Fibroblast of lung (primary cell): ENCODE results near the gene AMPD1. TPM values are rescaled to one million over a fixed set of nuclear protein-coding genes. Genes with fewer than 3 reads are reported as not detected.

Experiments used
- DNase-seq, 2 donors: peaks; one replicate each; pipeline versions ENCODE4 v3.0.0 to v3.0.0-alpha.2; 2010; ENCODE audit warnings: low read depth in 2 of 2
- H2AFZ ChIP-seq: 2 replicates; pipeline ENCODE4 v1.5.1; 2012; ENCODE audit warnings: low read length, control low read depth, inconsistent platforms
- H3K27ac ChIP-seq: 2 replicates; pipeline ENCODE4 v1.5.1; 2011; ENCODE audit warnings: low read length, control low read depth; ENCODE audit not compliant: insufficient read depth
- H3K27me3 ChIP-seq: 2 replicates; pipeline ENCODE4 v1.5.1; 2011; ENCODE audit warnings: mild to moderate bottlenecking, low read length; ENCODE audit not compliant: control insufficient read depth, insufficient read depth
- H3K36me3 ChIP-seq: 2 replicates; pipeline ENCODE4 v1.5.1; 2011; ENCODE audit warnings: low read length; ENCODE audit not compliant: control insufficient read depth, insufficient read depth
- H3K4me1 ChIP-seq: 2 replicates; pipeline ENCODE4 v1.5.1; 2011; ENCODE audit warnings: low read length; ENCODE audit not compliant: control insufficient read depth, insufficient read depth; ENCODE audit errors: extremely low read depth
- H3K4me2 ChIP-seq: 2 replicates; pipeline ENCODE4 v1.5.1; 2011; ENCODE audit warnings: low read length, control low read depth; ENCODE audit not compliant: insufficient read depth; ENCODE audit errors: extremely low read depth
- H3K4me3 ChIP-seq, 4 experiments: fragments of 200-600 bp in 1 of 4; sonication (generic) in 1 of 4; replicated peaks in 1 of 4; 2 replicates each; pipeline ENCODE4 v1.5.1; 2011 to 2016; ENCODE audit warnings: low read length in 4 of 4, low read depth in 3 of 4, mild to moderate bottlenecking in 3 of 4, control low read depth in 2 of 4, inconsistent platforms in 1 of 4, mixed read lengths in 1 of 4; ENCODE audit not compliant: insufficient read depth in 1 of 4; ENCODE audit errors: control extremely low read depth in 1 of 4
- H3K79me2 ChIP-seq: 2 replicates; pipeline ENCODE4 v1.5.1; 2012; ENCODE audit warnings: mild to moderate bottlenecking, low read length, inconsistent platforms; ENCODE audit not compliant: control insufficient read depth, insufficient read depth
- H3K9ac ChIP-seq: 2 replicates; pipeline ENCODE4 v1.5.1; 2011; ENCODE audit warnings: mild to moderate bottlenecking, low read length, control low read depth; ENCODE audit not compliant: insufficient read depth
- H3K9me3 ChIP-seq: 2 replicates; pipeline ENCODE4 v1.5.1; 2012; ENCODE audit warnings: low read depth, low read length; ENCODE audit not compliant: control insufficient read depth, insufficient read depth
- H4K20me1 ChIP-seq: 2 replicates; pipeline ENCODE4 v1.5.1; 2011; ENCODE audit warnings: low read length; ENCODE audit not compliant: control insufficient read depth, insufficient read depth; ENCODE audit errors: extremely low read depth
- CTCF ChIP-seq, 2 donors: IDR thresholded peaks in 1 of 2; conservative IDR thresholded peaks in 1 of 2; 1 replicate in 1 of 2; 2 replicates in 1 of 2; pipeline ENCODE4 v1.5.1; 2011 to 2012; ENCODE audit warnings: low read length in 2 of 2, control low read depth in 1 of 2, inconsistent platforms in 1 of 2, low read depth in 1 of 2, mild to moderate bottlenecking in 1 of 2
- EZH2 ChIP-seq: IDR thresholded peaks from 2 replicates; pipeline ENCODE4 v1.5.1; 2012; ENCODE audit warnings: low read length, control low read depth, mild to moderate bottlenecking; ENCODE audit errors: missing control alignments
- polyA plus RNA-seq, 2 donors: library from polyadenylated mRNA; depleted of rRNA in 1 of 2; stranded (reverse) in 1 of 2; unstranded in 1 of 2; fragments of >200 nt; gene quantifications; 2 replicates each; pipeline ENCODE4 v1.2.1, GENCODE V29; 2011 to 2012; ENCODE audit warnings: missing spikeins in 1 of 2
- total RNA-seq: library from RNA; depleted of rRNA; stranded (reverse); fragments of >200 nt; gene quantifications from 2 replicates; pipeline ENCODE4 v1.2.1, GENCODE V29; 2014

The AMPD1 gene
- total and polyA plus RNA-seq, 2 donors (not counting 1 experiment from before 2014, with no cell fraction given) = not detected

DNA sequence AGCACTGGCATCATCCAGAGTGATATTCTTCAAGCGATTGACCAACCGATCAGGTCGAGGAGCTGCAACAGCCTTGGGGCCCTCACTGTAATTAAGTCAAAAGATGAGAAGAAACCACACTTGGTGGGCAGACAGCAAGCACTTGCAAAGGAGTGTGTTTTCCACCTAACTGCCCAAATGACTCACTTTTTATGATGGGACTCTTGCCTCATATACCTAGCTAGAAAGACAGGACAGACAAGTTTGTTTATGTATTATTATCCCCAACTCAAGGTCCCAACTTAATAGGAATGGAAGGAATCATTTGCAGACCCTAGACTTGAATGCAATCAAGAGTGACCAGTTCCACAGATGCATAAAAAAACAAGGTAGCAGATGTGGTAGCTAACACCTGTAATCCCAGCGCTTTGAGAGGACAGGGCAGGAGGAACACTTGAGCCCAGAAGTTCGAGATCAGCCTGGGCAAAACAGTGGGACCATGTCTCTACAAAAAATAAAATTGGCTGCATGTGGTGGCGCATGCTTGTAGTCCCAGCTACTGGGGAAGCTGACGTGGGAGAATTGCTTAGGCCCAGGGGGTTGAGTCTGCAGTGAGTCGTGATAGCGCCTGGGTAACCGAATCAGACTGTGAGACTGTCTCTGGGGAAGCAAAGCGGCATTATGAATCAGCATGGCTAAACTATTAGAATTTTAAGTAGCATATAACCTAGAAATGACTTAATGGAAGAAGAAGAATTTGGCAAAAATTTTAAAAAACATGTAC is 23.5 kb upstream of the AMPD1 start:
- H3K4me3 ChIP-seq = no peak overlapping the region
- H3K27ac ChIP-seq = no peak overlapping the region
- no peaks in the 10 kb centered on the region for H3K27me3 ChIP-seq
- H3K9ac ChIP-seq = no peak overlapping the region
- H2AFZ ChIP-seq = no peak overlapping the region
- no peaks in the 10 kb centered on the region for H4K20me1 ChIP-seq
- H3K9me3 ChIP-seq = no peaks in the 10 kb centered on the region
- peak; percentile 15 to 53 for DNase-seq
- H3K4me1 ChIP-seq = peaks cover 2% of the 10 kb centered on the region
- H3K79me2 ChIP-seq = peaks cover 27% of the 10 kb centered on the region
- peaks cover 19% of the 10 kb centered on the region for H3K36me3 ChIP-seq
- no peak overlapping the region for H3K4me2 ChIP-seq
- TF ChIP-seq EZH2 (no peak), CTCF (conservative IDR thresholded peaks at IDR 0.05 in 1 of 2, IDR thresholded peaks at IDR 0.05 in 1 of 2; ENCODE audit: low read depth in 1 of 2, low read length in 2 of 2) (no peak)

DNA sequence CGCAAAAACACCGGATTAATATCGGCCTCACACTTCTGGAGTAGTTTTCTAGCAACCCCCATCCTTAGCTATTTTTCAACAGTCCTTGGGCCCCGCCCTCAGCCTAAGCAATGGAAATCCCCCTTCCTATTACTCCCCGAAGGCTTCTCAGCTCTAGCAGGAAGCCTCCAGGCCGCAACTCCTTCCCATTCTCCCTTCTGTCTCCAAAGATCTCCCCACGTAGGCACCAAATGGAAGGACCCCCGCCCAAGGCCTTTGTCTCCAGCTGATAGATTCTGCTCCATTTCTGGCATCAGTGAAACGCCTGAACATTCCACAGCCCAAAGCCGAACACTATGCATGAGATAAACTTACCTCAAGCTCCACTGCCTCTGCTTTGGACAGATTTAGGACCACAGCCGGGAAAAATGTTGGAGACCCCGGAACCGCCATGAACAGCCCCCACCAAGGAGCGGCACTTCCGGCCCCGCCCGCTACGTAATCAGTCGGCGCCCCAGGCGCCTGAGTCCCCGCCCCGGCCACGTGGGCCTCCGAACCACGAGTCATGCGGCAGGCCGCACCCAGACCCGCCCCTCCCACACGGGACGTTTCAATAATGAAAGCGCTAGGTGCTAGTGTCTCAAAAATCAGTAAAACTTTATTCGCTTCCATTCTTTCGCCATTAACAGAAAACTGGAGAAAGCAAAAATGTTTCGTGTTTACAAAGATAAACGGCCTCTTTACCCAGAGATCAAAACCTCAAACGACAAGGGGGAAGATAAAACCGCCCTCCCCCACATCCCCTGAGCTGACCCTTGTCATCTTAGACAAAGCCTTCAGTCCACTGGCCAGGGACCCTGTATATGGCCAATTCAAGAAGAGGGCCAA is 21.2 kb upstream of the AMPD1 start, which contains the start of gene NRAS:
NRAS (minus strand) TSS at position 468 of the 867 bp plus-strand sequence. CDS start 611 bp downstream, outside the sequence.
- peak within 1 kb of the TSS; percentile 90 to 100 (median 98) for H3K4me3 ChIP-seq
- no peaks in the 10 kb centered on the region for H3K9me3 ChIP-seq
- peaks cover 2% of the 10 kb centered on the region for H3K4me1 ChIP-seq
- DNase-seq = peak; percentile 90 to 91
- no peaks in the 10 kb centered on the region for H4K20me1 ChIP-seq
- H3K27ac ChIP-seq = peak within 1 kb of the TSS; percentile 100
- no peaks in the 10 kb centered on the region for H3K27me3 ChIP-seq
- H3K79me2 ChIP-seq = peaks cover 38% of the 10 kb centered on the region
- peaks cover 17% of the 10 kb centered on the region for H3K36me3 ChIP-seq
- TF ChIP-seq CTCF (conservative IDR thresholded peaks at IDR 0.05 in 1 of 2, IDR thresholded peaks at IDR 0.05 in 1 of 2; ENCODE audit: low read depth in 1 of 2, low read length in 2 of 2) = no peak
- no peak for TF ChIP-seq EZH2
- H2AFZ ChIP-seq = peak within 1 kb of the TSS; percentile 70
- peak within 1 kb of the TSS; percentile 92 for H3K4me2 ChIP-seq
- H3K9ac ChIP-seq = peak within 1 kb of the TSS; percentile 99

DNA sequence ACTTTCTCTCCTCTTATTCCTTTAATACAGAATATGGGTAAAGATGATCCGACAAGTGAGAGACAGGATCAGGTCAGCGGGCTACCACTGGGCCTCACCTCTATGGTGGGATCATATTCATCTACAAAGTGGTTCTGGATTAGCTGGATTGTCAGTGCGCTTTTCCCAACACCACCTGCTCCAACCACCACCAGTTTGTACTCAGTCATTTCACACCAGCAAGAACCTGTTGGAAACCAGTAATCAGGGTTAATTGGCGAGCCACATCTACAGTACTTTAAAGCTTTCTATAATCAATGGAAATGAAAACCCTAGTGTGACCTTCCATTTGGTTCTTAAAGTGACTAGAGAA is 20.6 kb upstream of the AMPD1 start:
- Histone ChIP-seq H3K36me3 (peaks cover 15% of the 10 kb centered on the region), H3K4me1 (peaks cover 2% of the 10 kb centered on the region), H3K4me2 (peak overlapping the region; percentile 92), H3K9ac (peak overlapping the region; percentile 99), H2AFZ (no peak overlapping the region), H3K79me2 (peaks cover 38% of the 10 kb centered on the region), H4K20me1 (no peaks in the 10 kb centered on the region), H3K27me3 (no peaks in the 10 kb centered on the region), H3K9me3 (no peaks in the 10 kb centered on the region), H3K4me3 (peak overlapping the region; percentile 90 to 100 (median 98)), H3K27ac (peak overlapping the region; percentile 100)
- TF ChIP-seq CTCF (conservative IDR thresholded peaks at IDR 0.05 in 1 of 2, IDR thresholded peaks at IDR 0.05 in 1 of 2; ENCODE audit: low read depth in 1 of 2, low read length in 2 of 2) = no peak
- no peak for TF ChIP-seq EZH2
- DNase-seq = no peak
